K562 (cell line): Measurements from ENCODE around the gene ARMH1. TPM values are rescaled to one million over a fixed set of nuclear protein-coding genes. Genes with fewer than 3 reads are reported as not detected.

Experiments
- CCAR2 ChIP-seq: fragments of 200-400 bp; formaldehyde crosslinking; IDR thresholded peaks from 2 replicates; pipeline ENCODE4 v1.6.1; 2017; ENCODE audit warnings: mild to moderate bottlenecking, low read depth, low read length
- FOXA1 ChIP-seq: fragments of 450-650 bp; IDR thresholded peaks from 2 replicates; pipeline ENCODE4 v1.6.1; 2016; ENCODE audit warnings: mild to moderate bottlenecking, borderline replicate concordance
- FOXJ3 ChIP-seq: sonication (generic); formaldehyde crosslinking; IDR thresholded peaks from 2 replicates; pipeline ENCODE4 v1.4.0; 2020; ENCODE audit warnings: mild to moderate bottlenecking, missing genetic modification reagents
- HDAC8 ChIP-seq: fragments of 450-650 bp; IDR thresholded peaks from 2 replicates; pipeline ENCODE4 v1.6.1; 2016; ENCODE audit warnings: mild to moderate bottlenecking, missing genetic modification characterization, moderate library complexity, missing compliant biosample characterization
- HMG20A ChIP-seq: fragments of 450-650 bp; formaldehyde crosslinking; conservative IDR thresholded peaks from 2 replicates; pipeline ENCODE4 v1.4.0; 2020; ENCODE audit warnings: mild to moderate bottlenecking, mixed read lengths
- NEUROD1 ChIP-seq: fragments of 150-350 bp; IDR thresholded peaks from 2 replicates; pipeline ENCODE4 v1.6.1; 2014; ENCODE audit warnings: borderline replicate concordance, low read length, low read depth; ENCODE audit not compliant: partially characterized antibody
- RCOR1 ChIP-seq, 2 experiments: IDR thresholded peaks; 2 replicates each; pipeline ENCODE4 v1.6.1; 2012; ENCODE audit warnings: low read depth in 2 of 2, low read length in 2 of 2, borderline replicate concordance in 1 of 2, improper control_type of control experiment in 1 of 2
- SETDB1 ChIP-seq: IDR thresholded peaks from one replicate; pipeline ENCODE4 v1.6.1; 2012; ENCODE audit warnings: low read length, control low read depth, inconsistent platforms
- SNRNP70 ChIP-seq: fragments of 200-400 bp; formaldehyde crosslinking; optimal IDR thresholded peaks from 2 replicates; pipeline ENCODE3; 2017; ENCODE audit warnings: low read depth, low read length
- ZKSCAN1 ChIP-seq: fragments of 150-350 bp; IDR thresholded peaks from 2 replicates; pipeline ENCODE4 v1.6.1; 2016; ENCODE audit warnings: low read depth, low read length
- ZNF140 ChIP-seq: fragments of 250-450 bp; sonication (Bioruptor Pico); IDR thresholded peaks from 2 replicates; pipeline ENCODE4 v1.8.0; 2021; ENCODE audit warnings: moderate library complexity, mild to moderate bottlenecking, inconsistent platforms
- ZNF197 ChIP-seq: fragments of 200-800 bp; sonication (Bioruptor generic); IDR thresholded peaks from 2 replicates; pipeline ENCODE4 v1.6.1; 2016; ENCODE audit warnings: low read depth, missing genetic modification characterization, missing compliant biosample characterization
- ZNF282 ChIP-seq: sonication (generic); formaldehyde crosslinking; IDR thresholded peaks from 2 replicates; pipeline ENCODE4 v1.8.1; 2023; ENCODE audit warnings: missing genetic modification reagents
- ZZZ3 ChIP-seq: fragments of 450-650 bp; IDR thresholded peaks from 2 replicates; pipeline ENCODE4 v1.6.1; 2016; ENCODE audit warnings: antibody characterized with exemption, mild to moderate bottlenecking, moderate library complexity
- polyA plus RNA-seq, 8 experiments: library from polyadenylated mRNA; depleted of rRNA in 4 of 8; stranded (reverse) in 5 of 8; unstranded in 3 of 8; fragments of >200 nt; fragmentation: Nextera tagmentation in 2 of 8; fragmentation: Illumina TruSeq in 1 of 8; extraction: Ambion mirVana in 2 of 8; extraction: Trizol in 1 of 8; gene quantifications; 2 replicates each; pipeline versions ENCODE4 v1.2.1 to v1.2.3, GENCODE V29; 2011 to 2014; ENCODE audit warnings: inconsistent platforms in 1 of 8, missing spikeins in 1 of 8
- total RNA-seq, 7 experiments: library from RNA; depleted of rRNA in 6 of 7; stranded (reverse); fragments of >200 nt in 6 of 7; fragmentation: Illumina TruSeq in 2 of 7; extraction: Trizol in 2 of 7; gene quantifications; 2 replicates each; pipeline versions ENCODE4 v1.2.1 to v1.2.3, GENCODE V29; 2011 to 2021; ENCODE audit warnings: low replicate concordance in 1 of 7
- TF ChIP-seq, protein P1 (sequence below): fragments of 250-450 bp; sonication (Bioruptor Pico); IDR thresholded peaks from 2 replicates; pipeline ENCODE4 v1.4.0; 2020
- TF ChIP-seq, protein P2 (sequence below): sonication (generic); formaldehyde crosslinking; IDR thresholded peaks from 2 replicates; pipeline ENCODE4 v1.8.0; 2022; ENCODE audit warnings: mild to moderate bottlenecking, low read depth, missing genetic modification reagents
- TF ChIP-seq, protein P3 (sequence below): fragments of 200-800 bp; sonication (Bioruptor generic); IDR thresholded peaks from 2 replicates; pipeline ENCODE4 v1.6.1; 2017; ENCODE audit warnings: missing genetic modification characterization, missing compliant biosample characterization

The ARMH1 gene
- total and polyA plus RNA-seq, 9 of the 15 experiments (the other 6 are each of a cell fraction or from before 2014, with no cell fraction given), result 0.41 TPM; not detected in 8

DNA sequence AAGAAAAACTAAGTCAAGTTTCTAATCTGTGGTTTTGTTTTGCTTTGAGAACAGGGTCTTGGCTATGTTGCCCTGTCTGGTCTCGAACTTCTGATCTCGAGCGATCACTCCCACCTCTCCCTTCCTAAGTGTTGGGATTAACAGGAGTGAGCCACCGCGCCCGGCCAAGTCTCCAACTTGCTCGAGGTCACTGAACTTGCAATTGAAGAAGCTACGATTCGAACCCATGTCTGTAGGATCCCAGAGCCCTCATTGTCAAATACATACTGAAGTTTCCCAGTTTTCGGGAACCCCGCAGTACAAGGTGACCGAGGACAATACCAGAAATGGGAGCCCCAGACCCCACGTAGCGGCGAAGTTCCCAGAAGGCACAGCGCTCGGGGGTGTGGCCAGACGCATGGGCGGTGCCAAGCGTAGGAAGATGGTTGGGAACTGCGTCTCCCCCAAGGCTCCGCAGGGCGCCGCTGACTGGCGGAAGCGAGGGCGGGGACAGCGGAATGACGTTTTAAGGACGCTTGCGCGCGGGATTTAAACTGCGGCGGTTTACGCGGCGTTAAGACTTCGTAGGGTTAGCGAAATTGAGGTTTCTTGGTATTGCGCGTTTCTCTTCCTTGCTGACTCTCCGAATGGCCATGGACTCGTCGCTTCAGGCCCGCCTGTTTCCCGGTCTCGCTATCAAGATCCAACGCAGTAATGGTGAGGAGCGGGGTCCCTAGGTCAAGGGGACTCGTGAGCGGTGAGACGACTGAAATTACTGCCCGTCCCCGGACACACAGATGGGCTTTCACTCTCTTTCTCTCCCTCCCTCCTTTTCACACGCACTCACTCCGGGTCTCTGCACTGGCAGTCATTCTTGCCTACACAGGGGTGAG, 65.0 kb downstream of the ARMH1 start, which contains the start of gene KIF2C (continued):
- TF ChIP-seq, protein P1, sequence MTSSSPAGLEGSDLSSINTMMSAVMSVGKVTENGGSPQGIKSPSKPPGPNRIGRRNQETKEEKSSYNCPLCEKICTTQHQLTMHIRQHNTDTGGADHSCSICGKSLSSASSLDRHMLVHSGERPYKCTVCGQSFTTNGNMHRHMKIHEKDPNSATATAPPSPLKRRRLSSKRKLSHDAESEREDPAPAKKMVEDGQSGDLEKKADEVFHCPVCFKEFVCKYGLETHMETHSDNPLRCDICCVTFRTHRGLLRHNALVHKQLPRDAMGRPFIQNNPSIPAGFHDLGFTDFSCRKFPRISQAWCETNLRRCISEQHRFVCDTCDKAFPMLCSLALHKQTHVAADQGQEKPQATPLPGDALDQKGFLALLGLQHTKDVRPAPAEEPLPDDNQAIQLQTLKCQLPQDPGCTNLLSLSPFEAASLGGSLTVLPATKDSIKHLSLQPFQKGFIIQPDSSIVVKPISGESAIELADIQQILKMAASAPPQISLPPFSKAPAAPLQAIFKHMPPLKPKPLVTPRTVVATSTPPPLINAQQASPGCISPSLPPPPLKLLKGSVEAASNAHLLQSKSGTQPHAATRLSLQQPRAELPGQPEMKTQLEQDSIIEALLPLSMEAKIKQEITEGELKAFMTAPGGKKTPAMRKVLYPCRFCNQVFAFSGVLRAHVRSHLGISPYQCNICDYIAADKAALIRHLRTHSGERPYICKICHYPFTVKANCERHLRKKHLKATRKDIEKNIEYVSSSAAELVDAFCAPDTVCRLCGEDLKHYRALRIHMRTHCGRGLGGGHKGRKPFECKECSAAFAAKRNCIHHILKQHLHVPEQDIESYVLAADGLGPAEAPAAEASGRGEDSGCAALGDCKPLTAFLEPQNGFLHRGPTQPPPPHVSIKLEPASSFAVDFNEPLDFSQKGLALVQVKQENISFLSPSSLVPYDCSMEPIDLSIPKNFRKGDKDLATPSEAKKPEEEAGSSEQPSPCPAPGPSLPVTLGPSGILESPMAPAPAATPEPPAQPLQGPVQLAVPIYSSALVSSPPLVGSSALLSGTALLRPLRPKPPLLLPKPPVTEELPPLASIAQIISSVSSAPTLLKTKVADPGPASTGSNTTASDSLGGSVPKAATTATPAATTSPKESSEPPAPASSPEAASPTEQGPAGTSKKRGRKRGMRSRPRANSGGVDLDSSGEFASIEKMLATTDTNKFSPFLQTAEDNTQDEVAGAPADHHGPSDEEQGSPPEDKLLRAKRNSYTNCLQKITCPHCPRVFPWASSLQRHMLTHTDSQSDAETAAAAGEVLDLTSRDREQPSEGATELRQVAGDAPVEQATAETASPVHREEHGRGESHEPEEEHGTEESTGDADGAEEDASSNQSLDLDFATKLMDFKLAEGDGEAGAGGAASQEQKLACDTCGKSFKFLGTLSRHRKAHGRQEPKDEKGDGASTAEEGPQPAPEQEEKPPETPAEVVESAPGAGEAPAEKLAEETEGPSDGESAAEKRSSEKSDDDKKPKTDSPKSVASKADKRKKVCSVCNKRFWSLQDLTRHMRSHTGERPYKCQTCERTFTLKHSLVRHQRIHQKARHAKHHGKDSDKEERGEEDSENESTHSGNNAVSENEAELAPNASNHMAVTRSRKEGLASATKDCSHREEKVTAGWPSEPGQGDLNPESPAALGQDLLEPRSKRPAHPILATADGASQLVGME (CRISPR knock-in tag), result no peak
- no peak for TF ChIP-seq SNRNP70
- TF ChIP-seq ZNF140, result no peak
- TF ChIP-seq, protein P2, sequence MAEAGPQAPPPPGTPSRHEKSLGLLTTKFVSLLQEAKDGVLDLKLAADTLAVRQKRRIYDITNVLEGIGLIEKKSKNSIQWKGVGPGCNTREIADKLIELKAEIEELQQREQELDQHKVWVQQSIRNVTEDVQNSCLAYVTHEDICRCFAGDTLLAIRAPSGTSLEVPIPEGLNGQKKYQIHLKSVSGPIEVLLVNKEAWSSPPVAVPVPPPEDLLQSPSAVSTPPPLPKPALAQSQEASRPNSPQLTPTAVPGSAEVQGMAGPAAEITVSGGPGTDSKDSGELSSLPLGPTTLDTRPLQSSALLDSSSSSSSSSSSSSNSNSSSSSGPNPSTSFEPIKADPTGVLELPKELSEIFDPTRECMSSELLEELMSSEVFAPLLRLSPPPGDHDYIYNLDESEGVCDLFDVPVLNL (CRISPR knock-in tag), result peak; percentile 99
- no peak for TF ChIP-seq SETDB1
- peak in 1 of 2 experiments; percentile 65; a peak in 1 of 4 replicates for TF ChIP-seq RCOR1 (IDR thresholded peaks at IDR 0.05; ENCODE audit: borderline replicate concordance in 1 of 2, low read depth in 2 of 2, low read length in 2 of 2)
- 0 out of 2 replicates have a peak, but pooled peaks have one; percentile 10 for TF ChIP-seq HDAC8 (tag)
- TF ChIP-seq HMG20A (CRISPR knock-in tag), result no peak
- no peak for TF ChIP-seq ZKSCAN1
- TF ChIP-seq ZNF282 (CRISPR knock-in tag), result no peak
- TF ChIP-seq ZZZ3, result no peak
- no peak for TF ChIP-seq CCAR2
- no peak for TF ChIP-seq NEUROD1
- no peak for TF ChIP-seq FOXJ3
- TF ChIP-seq, protein P3, sequence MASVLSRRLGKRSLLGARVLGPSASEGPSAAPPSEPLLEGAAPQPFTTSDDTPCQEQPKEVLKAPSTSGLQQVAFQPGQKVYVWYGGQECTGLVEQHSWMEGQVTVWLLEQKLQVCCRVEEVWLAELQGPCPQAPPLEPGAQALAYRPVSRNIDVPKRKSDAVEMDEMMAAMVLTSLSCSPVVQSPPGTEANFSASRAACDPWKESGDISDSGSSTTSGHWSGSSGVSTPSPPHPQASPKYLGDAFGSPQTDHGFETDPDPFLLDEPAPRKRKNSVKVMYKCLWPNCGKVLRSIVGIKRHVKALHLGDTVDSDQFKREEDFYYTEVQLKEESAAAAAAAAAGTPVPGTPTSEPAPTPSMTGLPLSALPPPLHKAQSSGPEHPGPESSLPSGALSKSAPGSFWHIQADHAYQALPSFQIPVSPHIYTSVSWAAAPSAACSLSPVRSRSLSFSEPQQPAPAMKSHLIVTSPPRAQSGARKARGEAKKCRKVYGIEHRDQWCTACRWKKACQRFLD (CRISPR knock-in tag), result 0 out of 2 replicates have a peak, but pooled peaks have one; percentile 42
- no peak for TF ChIP-seq ZNF197 (CRISPR knock-in tag)
- TF ChIP-seq FOXA1, result no peak
